GM13976 (cell line): ENCODE results near the gene FBP1.
"Not testable (repeated sequence)": the region's sequence is repeated elsewhere in the genome, so short reads cannot be mapped to it uniquely, and the experiment has no call there.

ENCODE experiments used
- DNase-seq: peaks from one replicate; pipeline ENCODE4 v3.0.0; 2012; ENCODE audit warnings: low spot score
- in situ Hi-C: fragments of 300-500 bp; cut with MboI; formaldehyde crosslinking; loops from one replicate; pipeline ENCODE4 v1.12.0; 2022; ENCODE audit warnings: low sequenced_read_pairs, mixed read lengths, inconsistent platforms; ENCODE audit not compliant: unreplicated experiment
- TF ChIP-seq, protein P1 (sequence below): IDR thresholded peaks from 2 replicates; pipeline ENCODE4 v1.5.1; 2012; ENCODE audit warnings: borderline replicate concordance, mild to moderate bottlenecking; ENCODE audit not compliant: insufficient read depth; ENCODE audit errors: extremely low read depth, missing control alignments, control extremely low read depth

Gene FBP1

DNA sequence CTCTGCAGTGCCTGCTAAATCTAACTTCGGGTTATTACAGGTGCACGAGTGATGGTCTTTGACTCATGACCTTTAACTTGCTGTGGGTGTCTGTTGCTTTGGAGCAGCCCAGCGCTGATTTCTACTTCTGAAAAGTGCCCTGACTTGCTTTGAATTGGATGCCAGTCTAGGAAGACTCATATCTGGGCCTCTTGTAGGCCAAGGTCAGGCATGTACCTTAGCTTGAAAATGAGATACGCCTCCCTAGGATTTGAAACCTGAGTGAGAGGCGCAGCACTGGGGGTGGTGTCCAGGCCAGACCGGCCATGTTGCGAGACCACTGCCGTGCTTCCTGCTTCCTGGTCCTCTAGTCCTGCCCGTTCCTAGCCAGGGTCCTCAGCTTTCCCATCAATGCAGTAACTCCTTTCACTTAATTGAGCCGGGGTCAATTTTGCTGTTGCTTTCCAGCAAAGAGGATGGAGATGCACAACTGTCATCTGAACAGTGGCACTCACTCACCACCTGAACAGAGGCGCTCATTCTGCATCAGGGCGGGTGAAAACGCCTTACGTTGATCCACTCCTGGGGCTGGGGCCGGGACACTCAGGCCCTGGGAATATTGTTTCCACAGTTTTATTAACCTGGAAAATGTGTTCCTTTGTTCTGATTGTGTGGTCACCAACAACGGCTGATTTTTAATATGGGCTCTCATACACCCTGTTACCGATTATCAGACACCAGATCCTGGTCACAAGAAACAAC is 70.2 kb downstream of the FBP1 start:
- no peak for DNase-seq
- TF ChIP-seq, protein P1, sequence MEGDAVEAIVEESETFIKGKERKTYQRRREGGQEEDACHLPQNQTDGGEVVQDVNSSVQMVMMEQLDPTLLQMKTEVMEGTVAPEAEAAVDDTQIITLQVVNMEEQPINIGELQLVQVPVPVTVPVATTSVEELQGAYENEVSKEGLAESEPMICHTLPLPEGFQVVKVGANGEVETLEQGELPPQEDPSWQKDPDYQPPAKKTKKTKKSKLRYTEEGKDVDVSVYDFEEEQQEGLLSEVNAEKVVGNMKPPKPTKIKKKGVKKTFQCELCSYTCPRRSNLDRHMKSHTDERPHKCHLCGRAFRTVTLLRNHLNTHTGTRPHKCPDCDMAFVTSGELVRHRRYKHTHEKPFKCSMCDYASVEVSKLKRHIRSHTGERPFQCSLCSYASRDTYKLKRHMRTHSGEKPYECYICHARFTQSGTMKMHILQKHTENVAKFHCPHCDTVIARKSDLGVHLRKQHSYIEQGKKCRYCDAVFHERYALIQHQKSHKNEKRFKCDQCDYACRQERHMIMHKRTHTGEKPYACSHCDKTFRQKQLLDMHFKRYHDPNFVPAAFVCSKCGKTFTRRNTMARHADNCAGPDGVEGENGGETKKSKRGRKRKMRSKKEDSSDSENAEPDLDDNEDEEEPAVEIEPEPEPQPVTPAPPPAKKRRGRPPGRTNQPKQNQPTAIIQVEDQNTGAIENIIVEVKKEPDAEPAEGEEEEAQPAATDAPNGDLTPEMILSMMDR = no peak
- in situ Hi-C loops = no loop called here

DNA sequence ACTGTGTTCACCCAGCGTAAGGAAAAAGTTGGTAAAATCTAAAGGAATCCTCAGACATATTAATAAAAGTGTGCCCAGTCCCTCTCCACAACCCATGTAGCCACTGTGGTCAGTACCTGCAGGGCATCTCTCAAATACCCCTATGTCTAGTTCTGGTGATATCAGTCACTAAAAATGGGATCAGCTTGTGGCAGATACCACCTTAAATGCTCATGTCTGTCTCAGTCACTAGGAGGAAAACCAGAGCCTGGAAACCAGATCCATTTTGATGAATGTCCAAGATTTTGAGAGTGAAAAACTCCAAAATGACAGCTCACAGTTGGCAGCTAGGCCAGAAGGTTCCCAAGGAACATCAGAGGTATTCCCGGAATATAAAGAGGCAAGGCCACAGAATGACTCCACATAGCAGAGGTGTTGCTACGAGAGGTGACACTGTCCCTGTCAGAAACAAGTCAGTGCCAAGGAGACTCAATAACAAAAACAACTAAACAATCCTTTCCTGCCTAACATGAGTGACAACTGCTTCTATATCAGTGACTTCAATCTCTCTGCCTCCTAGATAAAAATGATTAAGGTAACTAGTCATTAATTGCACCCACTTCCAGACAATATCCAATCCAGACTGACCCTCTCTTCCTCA is 70.9 kb downstream of the FBP1 start:
- in situ Hi-C loops = no loop called here
- no peak for DNase-seq
- TF ChIP-seq, protein P1 = no peak

DNA sequence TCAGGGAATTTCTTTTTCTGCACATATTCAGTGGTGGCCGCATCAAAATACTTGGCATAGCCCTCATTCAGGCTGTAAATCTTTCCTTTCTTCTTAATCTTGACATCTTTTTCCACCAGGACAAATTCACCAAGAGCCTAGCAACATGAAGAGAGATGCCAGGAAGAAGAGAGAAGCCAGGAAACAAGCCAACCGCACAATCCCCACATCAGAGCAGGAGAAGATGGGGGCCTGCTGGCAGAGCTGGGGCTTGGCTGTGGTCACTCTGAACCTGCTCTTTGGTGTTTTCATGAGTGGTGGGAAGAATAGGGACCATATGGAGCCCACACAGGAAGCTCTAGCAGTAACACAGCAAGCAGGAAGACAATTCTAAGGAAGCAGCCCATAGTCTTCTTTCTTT is 72.0 kb downstream of the FBP1 start:
- TF ChIP-seq, protein P1 = no peak
- in situ Hi-C loops = no loop called here
- DNase-seq = no peak

DNA sequence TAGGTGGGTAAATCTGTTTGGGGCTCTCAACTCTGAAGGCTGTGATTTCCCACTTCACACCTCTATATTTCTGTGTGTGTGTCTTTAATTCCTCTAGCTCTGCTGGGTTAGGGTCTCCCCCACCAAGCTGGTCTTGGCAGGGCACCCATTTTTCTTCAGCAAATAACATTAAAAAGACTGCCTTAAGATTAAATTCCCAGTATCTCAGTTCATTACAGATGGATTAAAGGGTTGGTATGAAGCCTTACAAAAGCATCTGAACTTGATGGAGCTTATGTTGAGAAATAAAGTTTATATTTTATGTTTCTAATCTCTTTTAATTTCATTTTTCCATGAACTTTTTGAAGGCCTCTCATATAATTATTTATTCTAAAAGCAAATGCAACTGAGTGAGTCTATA is 72.8 kb downstream of the FBP1 start:
- TF ChIP-seq, protein P1 = no peak
- in situ Hi-C loops = no loop called here
- no peak for DNase-seq

DNA sequence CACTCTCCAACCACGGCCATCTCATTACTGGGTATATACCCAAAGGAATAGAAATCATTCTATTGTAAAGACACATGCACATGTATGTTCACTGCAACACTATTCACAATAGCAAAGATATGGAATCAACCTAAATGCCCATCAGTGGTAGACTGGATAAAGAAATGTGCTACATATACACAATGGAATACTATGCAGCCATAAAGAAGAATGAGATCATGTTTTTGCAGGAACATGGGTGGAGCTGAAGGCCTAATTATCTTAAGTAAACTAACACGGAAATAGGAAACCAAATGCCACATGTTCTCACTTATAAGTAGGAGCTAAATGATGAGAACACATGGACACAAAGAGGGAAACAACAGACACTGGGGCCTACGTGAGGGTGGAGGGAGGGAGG is 75.0 kb downstream of the FBP1 start:
- in situ Hi-C loops, DNase-seq: not testable (repeated sequence)

DNA sequence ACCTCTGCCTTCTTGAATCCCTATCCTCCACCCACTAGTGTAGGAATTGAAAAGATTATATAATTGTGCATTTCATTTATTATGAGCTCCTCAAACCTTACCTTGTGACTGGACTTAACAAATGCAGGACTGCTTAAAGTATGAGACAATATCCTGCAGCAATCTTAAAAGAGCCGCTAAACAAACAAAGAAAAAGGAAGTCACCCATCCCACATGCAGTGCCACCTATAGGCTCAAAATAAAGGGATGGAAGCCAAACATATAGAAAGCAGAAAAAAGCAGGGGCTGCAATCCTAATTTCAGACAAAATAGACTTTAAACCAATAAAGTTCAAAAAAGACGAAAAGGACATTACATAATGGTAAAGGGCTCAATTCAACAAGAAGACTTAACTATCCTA is 75.8 kb downstream of the FBP1 start:
- TF ChIP-seq, protein P1 = no peak
- DNase-seq = no peak
- in situ Hi-C loops = no loop called here

DNA sequence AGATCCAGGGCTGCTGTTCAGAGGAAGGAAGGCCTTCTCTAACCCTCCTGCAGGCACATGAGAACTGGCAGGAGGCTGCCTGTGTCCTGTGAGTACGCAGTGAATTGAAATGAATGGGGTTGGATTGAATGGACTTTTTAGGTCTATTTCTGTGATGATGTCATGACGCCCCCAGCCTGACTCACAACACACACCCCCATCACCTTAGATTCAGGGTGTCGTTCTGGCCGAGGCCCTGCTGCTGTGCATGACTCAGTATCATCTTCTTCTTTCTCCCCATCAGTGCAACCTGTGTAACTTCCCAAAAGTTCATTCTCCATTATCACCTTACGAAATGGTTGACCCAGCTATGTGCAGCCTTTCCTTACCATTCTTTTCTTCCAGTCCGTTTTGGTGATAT is 79.1 kb downstream of the FBP1 start:
- in situ Hi-C loops = no loop called here
- TF ChIP-seq, protein P1 = no peak
- no peak for DNase-seq
